T follicular helper cell (primary cell): ENCODE data around the gene ATG3.
"Not testable (repeated sequence)": the region's sequence is repeated elsewhere in the genome, so short reads cannot be mapped to it uniquely, and the experiment has no call there.

Source experiments
- DNase-seq: peaks from one replicate; pipeline ENCODE4 v3.0.0-alpha.2; 2020; ENCODE audit warnings: low read depth

ATG3 gene

GRCh38 chr3:112560721-112561483, 860 bp downstream of the ATG3 start:
- DNase-seq: peak; percentile 66

GRCh38 chr3:112560307-112560706, 1.5 kb downstream of the ATG3 start:
- DNase-seq: no peak

GRCh38 chr3:112557976-112558375, 3.8 kb downstream of the ATG3 start:
- no peak for DNase-seq

GRCh38 chr3:112555535-112556170, 6.1 kb downstream of the ATG3 start:
- DNase-seq: no peak

GRCh38 chr3:112550859-112551258, 10.9 kb downstream of the ATG3 start:
- no peak for DNase-seq

GRCh38 chr3:112546216-112546759, 15.5 kb downstream of the ATG3 start:
- no peak for DNase-seq

- DNase-seq: no peak
Measured at GRCh38 chr3:112539825-112540650, 21.7 kb downstream of the ATG3 start.

GRCh38 chr3:112531358-112531781, 30.4 kb downstream of the ATG3 start:
- no peak for DNase-seq

GRCh38 chr3:112530573-112530972, 31.2 kb downstream of the ATG3 start:
- DNase-seq: no peak

- DNase-seq: not testable (repeated sequence)
Measured at GRCh38 chr3:112524127-112524526, 37.6 kb downstream of the ATG3 start.

- peak; percentile 12 for DNase-seq
Measured at GRCh38 chr3:112519424-112520001, 42.2 kb downstream of the ATG3 start.

- not testable (repeated sequence) for DNase-seq
Measured at GRCh38 chr3:112518970-112519369, 42.8 kb downstream of the ATG3 start.

GRCh38 chr3:112514527-112515128, 47.1 kb downstream of the ATG3 start:
- DNase-seq: no peak

GRCh38 chr3:112512320-112512719, 49.4 kb downstream of the ATG3 start:
- DNase-seq: no peak

GRCh38 chr3:112508860-112509259, 52.9 kb downstream of the ATG3 start:
- no peak for DNase-seq

GRCh38 chr3:112508261-112508660, 53.5 kb downstream of the ATG3 start:
- DNase-seq: no peak

- no peak for DNase-seq
Measured at GRCh38 chr3:112505907-112506306, 55.9 kb downstream of the ATG3 start.

- no peak for DNase-seq
Measured at GRCh38 chr3:112504123-112504522, 57.6 kb downstream of the ATG3 start.

- DNase-seq: no peak
Measured at GRCh38 chr3:112503304-112503972, 58.3 kb downstream of the ATG3 start.

- no peak for DNase-seq
Measured at GRCh38 chr3:112500621-112501020, 61.1 kb downstream of the ATG3 start.
